GM19397 (cell line): ENCODE data around the gene ZSCAN22.
A peak's percentile ranks its signal among the peaks of the same experiment; 100 is the strongest.
"Not testable (repeated sequence)": the region's sequence is repeated elsewhere in the genome, so short reads cannot be mapped to it uniquely, and the experiment has no call there.

Source experiments
- ATAC-seq: cut with Tn5 transposase; IDR thresholded peaks from one replicate; pipeline ENCODE4 v1.9.1; 2021; ENCODE audit warnings: mild to moderate bottlenecking, moderate library complexity; ENCODE audit not compliant: unreplicated experiment

The ZSCAN22 gene

DNA sequence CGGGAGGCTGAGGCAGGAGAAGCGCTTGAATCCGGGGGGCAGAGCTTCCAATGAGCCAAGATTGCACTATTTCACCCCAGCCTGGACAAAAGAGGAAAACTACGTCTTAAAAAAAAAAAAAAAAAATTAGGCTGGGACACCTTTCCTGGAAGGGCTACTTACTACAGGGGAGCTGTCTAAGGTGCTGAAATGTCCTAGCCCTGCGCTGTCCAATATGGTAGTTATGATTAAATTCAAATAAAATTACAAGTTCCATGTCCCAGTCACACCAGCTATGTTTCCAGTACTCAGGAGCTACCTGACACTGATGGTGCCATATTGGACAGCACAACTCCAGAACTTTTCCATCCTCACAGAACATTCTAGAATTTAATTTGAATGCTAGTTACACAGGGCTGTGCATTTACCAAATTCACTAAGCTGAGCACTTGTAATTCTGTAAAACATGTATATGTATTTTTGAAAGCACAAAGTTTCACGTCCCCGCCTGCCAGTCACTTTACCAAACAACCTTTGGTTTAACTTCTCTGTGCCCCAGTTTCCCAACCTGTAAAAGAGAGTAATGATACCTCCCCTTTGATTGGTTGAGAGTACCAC lies 9.2 kb upstream of the ZSCAN22 start:
- ATAC-seq = no peak

DNA sequence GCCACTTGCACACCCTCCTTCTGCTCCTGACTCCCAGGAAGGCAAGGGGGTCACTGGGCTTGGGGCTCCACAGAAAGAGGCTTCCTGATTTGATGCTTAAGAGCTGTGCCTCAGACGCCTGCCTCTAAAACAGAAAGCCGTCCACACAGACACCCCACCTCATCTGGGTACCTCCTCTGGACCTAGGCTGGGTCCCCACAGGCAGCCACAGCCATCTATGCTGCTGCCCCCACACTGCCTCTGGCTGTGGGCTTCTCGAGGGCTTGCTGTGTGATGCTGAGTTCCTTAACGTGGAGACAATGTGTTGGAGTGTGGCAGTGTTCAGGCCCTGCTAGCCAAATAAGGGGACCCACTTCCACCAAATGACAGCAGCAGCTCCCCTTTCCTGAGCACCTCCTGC lies 8.5 kb upstream of the ZSCAN22 start:
- ATAC-seq = no peak

DNA sequence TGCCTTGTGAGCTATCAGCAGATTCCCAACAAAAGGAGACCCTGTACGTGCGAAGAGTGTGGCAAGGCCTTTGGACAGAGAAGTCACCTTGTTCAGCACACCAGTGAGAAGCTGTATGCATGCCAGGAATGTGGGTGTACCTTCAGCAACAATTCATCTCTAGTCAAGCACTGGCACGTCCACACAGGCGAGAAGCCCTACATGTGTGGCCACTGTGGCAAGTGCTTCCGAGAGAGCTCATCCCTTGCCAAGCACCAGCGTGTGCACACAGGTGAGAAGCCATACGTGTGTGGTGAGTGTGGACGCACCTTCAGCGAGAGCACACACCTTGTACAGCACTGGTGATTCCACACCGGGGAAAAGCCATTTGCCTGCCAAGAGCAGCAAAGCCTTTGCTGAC lies 7.6 kb upstream of the ZSCAN22 start:
- no peak for ATAC-seq

DNA sequence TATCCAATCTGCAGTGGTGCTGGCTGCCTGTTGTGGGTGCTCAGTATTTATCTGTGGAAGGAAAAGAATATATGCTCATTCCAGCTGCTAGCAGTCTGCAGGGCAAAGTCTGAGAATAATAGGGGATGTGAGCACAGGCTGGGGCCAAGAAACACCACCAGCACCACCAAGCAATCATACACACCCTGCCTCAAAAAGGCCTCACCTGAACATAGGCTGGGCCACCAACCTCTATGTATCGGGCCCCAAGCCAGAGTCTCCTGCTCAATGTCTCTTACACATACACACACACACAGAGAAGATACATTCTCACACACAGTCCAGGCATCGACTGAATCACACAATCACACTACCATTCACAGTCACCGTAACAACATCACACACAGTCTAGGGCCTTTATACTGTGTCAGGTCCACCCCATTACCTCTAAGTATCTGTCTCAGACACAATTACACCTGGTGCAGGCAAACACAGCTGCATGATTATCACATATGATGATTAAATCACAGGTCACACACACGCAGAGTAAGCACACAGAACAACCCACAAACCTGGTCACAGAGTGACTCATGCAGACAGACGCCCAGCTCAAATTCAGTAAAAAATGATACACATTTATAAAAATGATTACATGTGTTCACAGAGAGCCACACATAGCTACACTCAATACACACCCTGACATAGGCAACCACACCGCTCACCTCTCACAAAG lies 1.3 kb upstream of the ZSCAN22 start:
- ATAC-seq = no peak

DNA sequence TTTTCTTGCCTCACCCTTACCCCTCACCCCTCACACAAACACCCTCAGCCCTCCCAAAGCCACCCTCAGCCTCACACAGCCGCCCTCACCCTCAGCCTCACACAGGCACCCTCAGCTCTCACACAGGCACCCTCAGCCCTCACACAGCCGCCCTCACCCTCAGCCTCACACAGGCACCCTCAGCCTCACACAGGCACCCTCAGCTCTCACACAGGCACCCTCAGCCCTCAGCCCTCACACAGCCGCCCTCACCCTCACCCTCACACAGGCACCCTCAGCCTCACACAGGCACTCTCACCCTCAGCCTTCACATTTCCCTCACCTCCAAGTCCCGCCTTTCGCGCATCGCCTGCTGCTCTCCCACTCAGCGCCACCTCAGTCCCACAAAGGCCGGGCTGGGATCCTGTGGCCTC lies 287 bp upstream of the ZSCAN22 start:
- no peak for ATAC-seq

DNA sequence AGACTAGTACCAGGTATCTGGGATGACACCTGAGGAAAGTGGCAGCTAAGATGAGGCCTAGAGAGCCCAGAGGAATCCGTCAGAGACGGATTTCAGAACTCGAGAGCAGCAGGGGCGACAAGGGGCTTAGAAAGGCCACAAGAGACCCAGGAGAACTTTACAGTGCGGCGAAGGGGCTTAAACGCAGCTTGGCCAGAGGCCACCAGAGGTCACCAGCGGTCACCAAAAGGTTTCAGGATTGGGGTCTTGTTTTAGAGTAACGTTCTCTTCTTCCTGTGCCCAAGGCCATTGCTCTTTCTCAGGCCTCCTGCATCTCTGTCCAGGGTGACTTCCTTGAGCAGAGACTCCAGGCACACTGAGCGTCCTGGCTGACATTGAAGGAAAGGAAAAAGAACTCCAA lies 2.2 kb downstream of the ZSCAN22 start:
- no peak for ATAC-seq

DNA sequence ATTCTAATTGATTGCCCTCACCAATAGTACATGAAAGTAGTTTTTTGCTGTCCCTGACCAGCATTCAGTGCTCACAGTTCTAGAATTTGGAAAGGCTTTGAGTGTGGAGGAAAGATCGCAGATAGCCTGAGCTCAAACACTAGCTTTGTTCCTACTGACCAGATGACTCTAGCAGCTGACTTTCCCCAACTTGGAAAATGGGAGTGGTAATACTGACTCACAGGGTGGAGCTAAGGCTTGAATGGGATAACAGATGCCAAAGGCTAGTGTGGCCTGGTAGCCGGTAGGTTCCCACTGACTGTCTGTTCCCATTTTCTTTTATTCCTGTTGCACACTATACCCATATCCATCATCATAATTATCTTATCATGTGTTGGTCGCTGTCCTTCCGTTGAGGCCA lies 3.7 kb downstream of the ZSCAN22 start:
- no peak for ATAC-seq

DNA sequence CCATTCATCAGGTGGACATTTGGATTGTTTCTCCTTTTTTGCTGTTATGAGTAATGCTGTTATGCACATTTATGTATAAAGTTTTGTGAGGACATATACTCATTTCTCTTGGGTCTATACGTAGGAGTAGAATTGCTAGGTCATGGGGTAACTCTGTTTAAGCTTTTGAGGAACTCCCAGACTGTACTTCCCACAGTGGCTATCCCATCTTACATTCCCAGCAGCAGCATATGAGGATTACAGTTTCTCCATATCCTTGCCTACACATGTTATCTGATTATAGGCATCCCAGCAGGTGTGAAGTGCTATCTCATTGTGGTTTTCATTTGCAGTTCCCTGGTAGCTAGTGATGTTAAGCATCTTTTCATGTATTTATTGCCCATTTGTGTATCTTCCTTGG lies 5.9 kb downstream of the ZSCAN22 start:
- ATAC-seq = no peak

DNA sequence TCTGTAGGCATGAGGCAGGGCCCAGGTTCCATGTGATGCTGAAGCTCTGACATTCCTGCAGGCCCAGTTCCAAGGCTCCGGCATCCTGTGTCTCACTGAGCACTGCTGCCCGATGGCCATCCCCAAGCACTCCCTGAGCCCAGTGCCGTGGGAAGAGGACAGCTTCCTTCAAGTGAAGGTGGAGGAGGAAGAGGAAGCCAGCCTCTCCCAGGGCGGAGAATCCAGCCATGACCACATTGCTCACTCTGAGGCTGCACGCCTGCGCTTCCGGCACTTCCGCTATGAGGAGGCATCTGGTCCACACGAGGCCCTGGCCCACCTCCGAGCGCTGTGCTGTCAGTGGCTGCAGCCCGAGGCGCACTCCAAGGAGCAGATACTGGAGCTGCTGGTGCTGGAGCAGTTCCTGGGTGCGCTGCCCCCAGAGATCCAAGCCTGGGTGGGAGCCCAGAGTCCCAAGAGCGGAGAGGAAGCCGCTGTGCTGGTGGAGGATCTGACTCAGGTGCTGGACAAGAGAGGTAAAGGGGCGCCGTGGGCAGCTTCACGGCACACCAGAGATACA lies 8.0 kb downstream of the ZSCAN22 start:
- ATAC-seq = no peak

DNA sequence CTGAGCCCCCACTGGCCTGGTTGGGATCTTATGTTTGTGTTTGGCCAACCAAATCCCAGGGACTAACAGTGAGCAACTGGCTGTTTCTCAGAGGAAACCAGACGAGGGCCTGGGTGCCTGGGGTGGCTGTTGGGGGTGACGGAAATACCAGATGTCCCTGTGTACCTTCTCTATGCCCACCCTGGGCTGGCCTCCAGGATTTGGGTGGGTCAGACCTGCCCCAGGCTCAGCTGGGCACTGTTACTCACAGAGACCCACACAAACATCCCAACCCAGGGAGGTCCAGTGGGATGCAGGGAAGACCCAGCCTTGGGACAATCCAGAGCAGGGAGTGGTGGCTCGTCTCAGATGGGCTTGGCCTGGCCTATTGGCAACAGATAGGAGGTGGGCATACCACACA lies 8.8 kb downstream of the ZSCAN22 start:
- ATAC-seq = no peak

DNA sequence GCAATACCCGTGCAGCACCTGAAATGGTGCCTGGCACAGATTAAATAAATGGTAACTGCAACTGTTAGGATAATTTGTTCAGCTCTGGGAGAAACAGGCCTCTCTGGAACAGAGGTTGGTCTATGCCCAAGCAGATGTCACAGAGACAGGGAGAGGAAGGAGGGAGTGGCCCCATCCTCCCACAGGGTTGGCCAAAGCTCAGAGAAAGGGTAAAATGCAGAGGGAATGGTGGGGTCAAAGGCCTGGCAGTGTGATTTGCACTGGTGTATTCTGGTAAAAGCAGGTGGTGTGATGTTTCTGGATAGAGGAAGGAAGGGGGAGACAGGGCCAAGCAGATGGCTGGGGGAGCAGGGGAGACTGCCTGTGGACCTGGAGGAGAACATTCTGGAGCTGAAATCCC lies 9.4 kb downstream of the ZSCAN22 start:
- ATAC-seq = no peak

DNA sequence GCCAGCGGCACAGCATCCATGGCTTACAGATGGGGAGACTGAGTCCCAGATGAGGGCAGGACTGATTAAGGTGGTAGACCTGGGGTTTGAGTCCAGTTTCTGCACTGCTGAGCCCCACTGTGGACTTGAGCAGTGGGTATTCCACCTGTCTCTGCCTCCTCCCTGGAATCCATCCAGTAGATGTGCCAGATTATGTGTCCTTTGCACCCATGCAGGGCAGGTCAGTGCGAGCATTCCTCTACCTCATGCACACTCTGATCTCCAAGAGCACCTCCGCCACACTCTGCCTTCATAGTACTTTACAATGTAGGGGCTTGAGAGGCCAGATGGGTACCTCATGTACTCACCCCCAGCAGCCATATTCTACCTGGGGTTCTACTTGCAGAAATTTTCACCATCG lies 10.0 kb downstream of the ZSCAN22 start:
- no peak for ATAC-seq

DNA sequence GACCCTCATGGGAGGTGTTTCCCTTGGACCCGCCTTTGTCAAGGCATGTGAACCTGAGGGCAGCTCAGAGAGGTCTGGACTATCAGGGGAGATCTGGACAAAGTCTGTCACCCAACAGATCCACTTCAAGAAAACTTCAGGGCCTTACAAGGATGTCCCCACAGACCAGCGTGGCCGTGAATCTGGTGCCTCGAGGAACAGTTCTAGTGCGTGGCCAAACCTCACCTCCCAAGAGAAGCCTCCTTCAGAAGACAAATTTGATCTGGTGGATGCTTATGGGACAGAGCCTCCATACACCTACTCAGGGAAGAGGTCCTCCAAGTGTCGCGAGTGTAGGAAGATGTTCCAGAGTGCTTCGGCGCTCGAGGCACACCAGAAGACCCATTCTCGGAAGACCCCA lies 11.5 kb downstream of the ZSCAN22 start:
- ATAC-seq = no peak

DNA sequence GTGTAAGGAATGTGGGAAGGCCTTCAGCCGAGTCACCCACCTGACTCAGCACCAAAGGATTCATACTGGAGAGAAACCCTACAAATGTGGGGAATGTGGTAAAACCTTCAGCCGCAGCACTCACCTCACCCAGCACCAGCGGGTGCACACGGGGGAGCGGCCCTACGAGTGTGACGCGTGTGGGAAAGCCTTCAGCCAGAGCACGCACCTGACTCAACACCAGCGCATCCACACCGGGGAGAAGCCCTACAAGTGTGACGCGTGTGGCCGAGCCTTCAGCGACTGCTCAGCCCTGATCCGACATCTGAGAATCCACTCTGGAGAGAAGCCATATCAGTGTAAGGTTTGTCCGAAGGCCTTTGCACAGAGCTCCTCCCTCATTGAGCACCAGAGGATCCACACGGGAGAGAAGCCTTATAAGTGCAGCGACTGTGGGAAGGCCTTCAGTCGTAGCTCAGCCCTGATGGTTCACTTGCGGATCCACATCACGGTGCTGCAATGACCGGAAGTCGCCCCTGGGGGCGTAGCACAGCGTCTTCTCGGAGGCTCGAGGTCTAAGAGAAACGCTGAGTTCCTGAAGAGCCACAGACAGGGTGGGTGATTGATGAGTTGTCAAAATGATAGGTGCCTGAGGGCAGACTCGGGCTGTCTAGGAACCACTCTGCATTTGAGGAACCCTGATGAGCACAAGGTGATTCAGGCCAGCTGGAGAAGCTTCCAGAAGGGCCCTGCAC lies 12.2 kb downstream of the ZSCAN22 start:
- no peak for ATAC-seq

DNA sequence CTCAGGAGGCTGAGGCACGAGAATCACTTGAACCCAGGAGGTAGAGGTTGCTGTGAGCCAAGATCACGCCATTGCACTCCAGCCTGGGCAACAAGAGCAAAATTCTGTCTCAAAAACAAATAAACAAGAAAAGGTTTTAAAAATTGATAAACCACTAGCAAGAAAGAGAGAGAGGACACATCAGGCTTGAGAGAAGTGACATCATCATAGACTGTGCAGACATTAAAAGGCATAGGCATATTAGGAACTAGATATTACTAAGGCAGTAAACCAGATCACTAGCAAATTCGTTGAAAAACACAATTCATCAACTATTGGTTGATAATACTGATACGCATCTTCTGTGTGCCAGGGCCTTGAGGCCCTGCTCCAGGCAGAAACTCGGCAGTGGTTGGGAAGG lies 18.8 kb downstream of the ZSCAN22 start:
- ATAC-seq = no peak

DNA sequence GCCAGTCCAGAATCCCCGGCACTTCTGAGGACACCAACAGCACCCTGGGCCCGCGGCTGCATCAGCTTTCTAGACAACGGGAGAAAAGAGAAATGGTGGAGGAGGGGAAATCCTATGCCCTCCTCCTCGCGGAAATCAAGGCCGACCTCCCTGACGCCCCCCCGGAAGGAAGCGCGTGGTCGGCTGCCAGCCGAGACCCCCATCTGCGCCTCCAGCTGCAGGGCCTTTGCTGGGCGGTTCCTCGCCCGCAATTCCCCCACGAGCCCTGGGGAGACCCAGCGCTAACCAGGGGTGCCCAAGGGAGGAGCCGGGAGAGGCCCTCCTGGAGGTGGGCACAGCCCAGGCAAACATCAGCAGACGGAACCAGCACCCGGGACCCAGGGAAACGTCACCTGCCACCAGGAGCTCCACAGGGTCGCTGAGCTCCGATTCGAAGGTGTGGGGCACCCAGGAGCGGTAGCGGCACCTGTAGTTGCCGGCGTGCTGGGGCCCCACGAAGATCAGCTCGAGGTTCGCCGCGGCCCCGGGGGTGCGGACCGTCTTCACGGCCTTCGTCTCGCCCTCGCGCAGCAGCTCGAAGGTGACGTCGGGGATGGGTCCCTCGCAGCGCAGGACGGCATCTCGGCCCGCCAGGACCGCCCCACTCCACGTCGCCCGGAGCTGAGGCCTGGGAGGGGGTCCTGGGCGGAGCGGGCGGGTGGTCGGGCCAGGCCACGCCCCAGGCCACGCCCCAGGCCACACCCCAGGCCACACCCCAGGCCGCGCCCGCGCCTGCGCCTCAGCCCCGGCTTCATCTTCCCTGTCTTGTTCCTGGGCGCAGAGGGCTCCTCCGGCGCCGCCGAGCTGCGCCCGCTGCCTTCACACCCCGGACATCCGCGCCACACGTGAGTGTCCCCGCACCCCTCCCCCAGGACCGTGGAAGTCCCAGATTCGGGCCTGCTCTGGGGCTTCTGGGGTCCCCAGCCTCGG lies 20.5 kb downstream of the ZSCAN22 start:
- peak; percentile 90 for ATAC-seq

DNA sequence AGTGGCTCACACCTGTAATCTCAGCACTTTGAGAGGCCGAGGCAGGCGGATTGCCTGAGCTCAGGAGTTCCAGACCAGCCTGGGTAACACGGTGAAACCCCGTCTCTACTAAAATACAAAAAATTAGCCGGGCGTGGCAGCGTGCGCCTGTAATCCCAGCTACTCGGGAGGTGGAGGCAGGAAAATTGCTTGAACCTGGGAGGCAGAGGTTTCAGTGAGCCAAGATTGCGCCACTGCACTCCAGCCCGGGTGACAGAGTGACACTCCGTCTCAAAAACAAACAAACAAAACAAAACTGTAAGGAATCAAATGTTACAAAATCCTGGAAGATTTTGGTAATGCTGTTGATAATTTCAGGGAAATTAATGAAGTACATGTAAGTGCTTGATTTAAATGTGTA lies 21.3 kb downstream of the ZSCAN22 start:
- not testable (repeated sequence) for ATAC-seq

DNA sequence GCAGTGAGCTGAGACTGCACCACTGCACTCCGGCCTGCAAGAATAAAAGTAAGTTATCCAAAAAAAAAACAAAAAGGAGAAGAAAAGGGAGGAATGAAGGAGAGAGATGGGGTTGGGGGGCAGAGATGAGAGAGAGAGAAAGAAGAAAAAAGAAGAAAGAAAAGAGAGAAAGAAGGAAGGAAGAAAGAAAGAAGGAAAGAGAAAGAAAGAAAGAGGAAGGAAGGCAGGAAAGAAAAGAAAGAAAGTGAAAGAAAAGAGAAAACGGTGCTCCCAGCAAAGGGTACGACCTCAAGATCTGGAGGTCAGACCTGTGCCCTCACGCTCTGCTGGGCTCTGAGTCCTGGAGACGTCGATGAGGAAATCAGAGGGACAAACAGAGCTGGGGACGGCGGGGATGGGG lies 22.8 kb downstream of the ZSCAN22 start:
- ATAC-seq = no peak

DNA sequence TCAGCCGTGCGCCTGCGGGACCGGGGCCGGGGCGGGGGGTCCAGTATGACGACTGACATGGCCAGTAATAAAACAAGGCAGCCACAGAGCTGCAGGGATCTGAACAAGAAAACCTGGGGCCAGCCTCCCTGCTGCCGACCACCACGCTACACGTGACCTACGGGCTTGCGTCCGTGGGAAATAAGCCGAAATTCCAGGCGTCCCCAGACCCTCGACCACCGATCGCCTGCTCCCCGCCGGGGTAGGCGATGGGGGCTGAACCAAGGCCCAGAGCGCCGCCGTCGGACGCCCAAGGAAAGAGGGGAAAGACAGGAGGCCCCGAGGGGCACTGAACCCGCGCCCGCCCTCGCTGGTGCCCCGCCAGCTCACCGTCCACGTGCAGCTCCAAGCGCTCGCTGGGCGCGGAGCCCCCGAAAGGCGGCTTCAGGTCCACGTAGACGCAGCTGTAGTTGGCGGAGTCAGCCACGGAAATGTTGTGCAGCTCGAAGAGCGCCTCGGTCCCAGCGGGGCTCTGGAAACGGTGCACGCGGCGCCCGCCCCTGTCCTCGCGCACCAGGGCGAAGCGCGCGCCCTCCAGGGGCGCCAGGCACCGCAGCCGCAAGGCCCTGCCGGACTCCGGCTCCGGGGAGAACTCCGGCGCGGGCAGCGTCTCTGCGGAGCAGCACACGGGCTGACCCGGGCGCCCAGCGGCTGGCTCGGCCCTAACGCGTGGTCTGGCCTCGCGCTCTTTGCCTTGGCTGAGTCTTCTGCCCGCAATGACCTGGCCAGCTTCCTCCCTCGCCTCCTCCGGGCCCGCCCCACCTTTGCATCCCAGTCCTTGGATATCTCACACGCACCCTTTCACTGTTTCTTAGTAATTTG lies 23.4 kb downstream of the ZSCAN22 start:
- no peak for ATAC-seq
